HG03095 (cell line): ENCODE data around the gene AOPEP.
"Not testable (repeated sequence)": the region's sequence is repeated elsewhere in the genome, so short reads cannot be mapped to it uniquely, and the experiment has no call there.

ENCODE experiments used
- ATAC-seq: cut with Tn5 transposase; IDR thresholded peaks from one replicate; pipeline ENCODE4 v1.9.1; 2021; ENCODE audit warnings: moderate library complexity; ENCODE audit not compliant: unreplicated experiment

Gene AOPEP

DNA sequence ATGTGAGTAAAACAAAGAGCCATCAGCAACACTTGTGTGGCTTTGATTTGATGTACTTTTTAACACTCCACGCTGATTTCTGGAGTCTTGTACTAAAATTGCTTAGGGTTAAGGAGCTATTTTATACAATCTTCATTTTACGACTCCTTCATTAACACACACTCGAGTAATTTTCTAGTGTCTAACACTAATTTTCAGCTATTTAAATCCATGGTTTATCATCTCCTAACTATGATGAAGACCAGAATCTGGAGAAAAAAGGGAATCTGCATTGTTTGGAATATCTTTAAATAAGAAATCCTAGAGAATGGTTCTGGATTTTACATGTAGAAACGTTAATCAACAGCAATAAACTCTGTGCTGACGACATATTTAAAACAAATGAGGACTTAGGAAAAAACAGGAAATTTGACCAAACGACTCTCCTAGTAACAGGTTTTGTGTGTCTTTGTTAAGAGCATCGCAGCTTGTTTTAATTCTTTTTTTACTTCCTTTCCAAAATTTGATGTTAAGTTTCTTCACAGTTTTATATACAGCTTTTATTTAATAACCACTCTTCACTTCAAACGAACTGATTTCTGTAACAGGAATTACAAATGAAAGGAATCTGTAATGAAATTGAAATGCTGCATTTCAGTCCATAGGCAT lies 138.5 kb downstream of the AOPEP start:
- ATAC-seq: no peak

DNA sequence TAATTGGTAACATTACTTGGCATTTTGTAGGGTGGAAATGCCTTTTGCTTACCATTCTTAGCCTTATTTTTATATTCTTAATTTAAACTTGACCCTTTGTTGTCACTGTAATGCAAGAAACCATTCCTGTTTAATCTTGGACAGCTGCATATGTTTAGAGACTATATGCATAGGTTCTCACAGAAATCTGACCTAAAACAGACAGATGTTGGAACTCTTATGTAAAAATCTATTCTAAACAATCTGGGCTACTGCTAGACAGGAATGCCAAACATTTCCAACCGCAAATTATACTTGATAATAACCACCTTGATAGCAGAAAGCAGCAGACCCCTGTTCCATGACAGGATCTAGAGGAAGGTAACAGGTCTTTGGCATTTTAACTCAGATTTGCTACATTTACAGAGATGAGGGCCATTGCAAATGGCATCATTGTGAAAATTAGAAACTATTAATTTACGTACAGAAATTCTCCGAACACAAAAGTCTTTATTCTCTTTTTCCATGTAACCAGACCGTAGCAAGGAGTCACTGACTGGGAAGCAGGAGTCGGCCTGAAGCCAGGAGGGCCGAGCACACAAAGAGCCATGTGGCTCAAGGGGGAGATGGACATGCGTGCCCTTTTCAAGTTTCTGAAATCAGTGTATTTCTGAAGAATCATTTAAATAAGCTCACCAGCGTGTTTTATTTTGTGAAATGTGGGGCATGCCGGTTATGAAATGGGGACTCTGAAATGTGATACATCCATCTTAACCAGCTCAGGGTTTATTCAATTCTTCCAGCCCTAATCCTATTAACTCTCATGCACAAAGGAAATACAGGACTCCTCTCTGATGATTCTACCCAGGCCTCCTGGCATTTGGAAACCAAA lies 139.3 kb downstream of the AOPEP start:
- ATAC-seq: no peak

DNA sequence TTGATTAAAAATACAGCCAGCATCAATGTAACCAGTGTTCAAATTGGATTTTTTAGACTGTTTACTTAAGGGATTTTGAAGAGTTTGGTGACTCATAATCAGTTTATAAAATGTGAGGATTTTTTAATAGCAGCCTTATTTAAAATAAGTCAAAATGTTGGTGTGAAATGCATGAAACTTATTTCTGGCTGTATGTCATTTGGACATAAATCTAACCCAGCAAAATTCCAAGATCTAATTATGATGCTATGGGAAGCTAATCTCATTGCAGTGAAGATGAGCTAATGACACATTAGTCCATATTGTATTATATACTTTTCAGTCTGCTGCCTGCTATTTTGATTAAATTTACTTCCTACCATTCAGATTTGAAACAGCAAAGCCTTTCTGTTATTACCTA lies 140.3 kb downstream of the AOPEP start:
- no peak for ATAC-seq

DNA sequence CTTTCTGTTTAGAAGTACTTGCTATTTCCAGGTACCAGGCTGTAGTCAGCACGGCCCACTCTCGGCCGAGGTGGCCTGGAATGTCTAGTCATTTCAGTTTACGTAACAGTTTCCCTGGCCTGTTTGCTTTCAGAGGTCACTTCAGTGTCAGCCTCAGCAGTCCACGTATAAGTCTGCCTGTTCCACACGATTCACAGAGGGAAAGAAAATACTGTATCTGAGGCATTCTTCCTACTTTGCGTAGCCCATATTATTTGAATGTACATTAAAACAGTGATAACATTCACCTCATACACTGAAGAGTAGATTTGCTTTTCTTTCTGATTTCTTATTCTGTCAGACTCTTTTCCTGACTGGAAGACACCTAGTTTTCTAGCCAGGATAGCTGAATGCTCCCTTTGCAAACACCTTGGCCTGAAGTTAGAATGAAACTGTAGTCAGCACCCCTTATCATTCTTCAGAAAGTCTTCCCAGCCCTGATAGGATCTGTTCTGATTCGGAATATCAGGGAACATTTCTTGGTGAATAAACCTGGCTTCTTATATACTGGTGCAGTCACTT lies 140.9 kb downstream of the AOPEP start:
- ATAC-seq: no peak

DNA sequence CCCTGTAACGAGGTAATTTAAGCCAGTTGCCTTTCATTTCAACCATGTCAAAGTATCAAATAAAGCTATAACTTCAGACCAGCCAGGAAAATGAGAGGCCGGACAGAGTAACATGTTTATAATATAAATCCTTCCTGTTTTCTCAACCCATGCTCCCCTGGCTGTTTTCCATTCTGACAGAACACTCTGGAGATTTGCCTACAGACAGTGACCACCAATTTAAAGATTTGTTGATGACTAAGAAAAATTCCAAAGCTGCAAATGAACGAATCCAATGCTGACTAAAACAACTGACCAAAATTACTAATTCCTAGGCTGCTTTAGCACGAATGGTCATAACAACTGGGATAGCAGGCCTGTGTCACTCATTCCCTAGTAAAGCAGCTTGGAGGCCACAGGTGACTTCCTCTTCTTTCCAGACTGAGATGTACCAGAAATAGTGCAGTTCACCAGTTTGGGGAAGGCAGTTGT lies 141.4 kb downstream of the AOPEP start:
- no peak for ATAC-seq

GRCh38 chr9:94868464-94868863 lies 142.0 kb downstream of the AOPEP start:
- ATAC-seq: no peak

DNA sequence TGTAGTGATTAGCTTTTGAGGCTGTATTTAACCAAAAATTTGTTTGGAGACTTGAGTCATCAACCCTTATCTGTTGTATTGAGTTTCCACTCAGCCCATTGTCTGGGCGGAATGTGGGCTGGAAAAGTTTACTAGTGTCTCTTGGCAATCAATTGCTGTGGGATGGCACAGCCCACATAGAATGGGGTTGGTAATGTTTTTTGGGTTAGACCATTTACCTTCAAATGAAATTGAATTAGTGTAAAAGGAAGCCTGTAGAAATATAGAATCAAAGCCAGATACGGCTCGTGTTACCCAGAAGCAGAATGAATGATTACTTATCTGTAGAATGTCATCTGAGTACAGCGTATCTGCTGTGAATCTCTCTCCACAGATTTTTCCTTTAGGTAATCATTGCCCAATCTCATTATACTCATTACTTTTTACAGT lies 142.9 kb downstream of the AOPEP start:
- ATAC-seq: no peak

GRCh38 chr9:94870465-94870792 lies 143.9 kb downstream of the AOPEP start:
- ATAC-seq: no peak

GRCh38 chr9:94870793-94871558 lies 144.5 kb downstream of the AOPEP start:
- ATAC-seq: no peak

DNA sequence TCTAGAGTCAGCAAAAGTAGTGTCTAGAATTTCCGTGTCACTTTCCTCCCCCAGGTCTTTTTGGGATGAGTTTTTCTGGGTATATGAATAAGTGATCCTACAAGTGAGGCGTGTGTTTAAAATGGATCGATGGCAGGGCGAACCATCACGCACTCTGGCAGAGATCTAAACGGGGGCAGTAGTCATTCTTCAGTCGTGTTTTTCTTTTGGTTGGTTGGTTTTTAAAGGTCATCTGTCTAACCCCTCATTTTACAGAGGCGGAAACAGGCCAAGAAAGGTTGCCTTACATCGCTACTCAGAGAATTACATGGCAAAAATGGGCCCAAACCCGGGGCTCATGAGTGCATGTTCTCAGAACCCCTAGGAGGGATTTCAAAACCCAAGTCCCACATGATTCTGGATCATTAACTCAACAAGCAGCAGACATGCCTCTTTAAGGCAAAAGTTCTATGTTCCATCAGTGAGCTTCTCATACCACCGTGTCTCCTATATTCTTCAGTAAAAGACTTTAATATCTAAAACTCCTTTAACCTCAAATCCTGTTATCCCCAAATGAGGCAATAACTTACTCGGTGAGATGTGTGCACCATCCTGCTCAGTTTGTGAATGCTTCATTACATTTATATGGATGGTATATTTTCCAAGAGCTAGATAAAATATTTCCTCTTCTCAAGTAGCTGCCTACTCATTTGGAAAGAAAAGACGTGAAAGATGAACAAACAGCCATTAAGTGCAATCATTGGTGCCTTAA lies 145.8 kb downstream of the AOPEP start:
- ATAC-seq: no peak

DNA sequence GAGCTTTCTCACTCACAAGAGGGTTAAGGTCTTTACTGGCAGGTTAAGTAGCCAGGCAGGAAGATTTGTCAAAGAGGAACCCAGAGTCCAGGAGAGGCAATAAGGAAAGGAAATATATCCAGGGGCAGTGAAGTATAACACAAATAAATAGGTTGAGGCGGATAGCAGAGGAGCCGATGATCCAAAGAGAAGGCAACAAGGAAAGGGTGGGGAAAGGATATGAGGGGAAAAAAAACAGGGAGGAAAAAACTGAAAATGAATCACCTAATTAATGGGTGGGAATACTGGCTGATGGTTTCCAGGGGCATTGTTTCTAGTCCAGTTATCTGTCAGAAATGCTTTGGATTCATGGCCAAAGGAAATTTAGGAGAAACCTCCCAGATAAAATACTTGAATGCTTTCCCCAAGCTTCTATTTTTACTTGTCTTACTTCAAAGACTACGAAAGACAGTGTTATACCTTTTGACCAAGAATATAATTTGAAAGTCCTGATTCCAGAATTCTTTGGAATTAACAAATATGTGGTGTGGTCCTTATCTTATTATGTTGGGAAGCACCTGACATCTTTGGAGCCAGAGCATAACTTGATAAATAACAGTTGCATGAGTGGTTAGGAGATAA lies 146.5 kb downstream of the AOPEP start:
- no peak for ATAC-seq

DNA sequence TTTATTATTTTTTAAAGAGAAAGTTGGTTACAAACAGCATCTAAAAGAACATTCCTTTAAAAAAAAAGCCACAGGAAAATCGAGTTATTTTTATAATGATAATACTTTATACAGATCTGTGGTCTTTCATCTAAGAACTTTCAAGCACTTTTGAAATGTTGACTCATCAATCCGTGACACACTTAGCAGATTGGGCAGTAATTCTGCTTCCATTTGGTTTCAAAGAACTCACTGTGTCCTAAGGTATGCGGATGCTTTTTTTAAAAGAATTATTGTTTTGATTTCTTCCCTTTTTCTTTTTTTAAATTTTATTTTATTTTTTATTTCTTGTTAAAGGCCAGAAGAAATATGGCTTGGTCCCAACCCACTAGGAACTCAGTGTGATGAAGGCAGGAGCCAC lies 147.8 kb downstream of the AOPEP start:
- ATAC-seq: no peak

- peak; percentile 94 for ATAC-seq
Observed at GRCh38 chr9:94875300-94876020, 149.0 kb downstream of the AOPEP start.

GRCh38 chr9:94878804-94879203 lies 152.3 kb downstream of the AOPEP start:
- not testable (repeated sequence) for ATAC-seq

GRCh38 chr9:94879230-94879629 lies 152.7 kb downstream of the AOPEP start:
- no peak for ATAC-seq

DNA sequence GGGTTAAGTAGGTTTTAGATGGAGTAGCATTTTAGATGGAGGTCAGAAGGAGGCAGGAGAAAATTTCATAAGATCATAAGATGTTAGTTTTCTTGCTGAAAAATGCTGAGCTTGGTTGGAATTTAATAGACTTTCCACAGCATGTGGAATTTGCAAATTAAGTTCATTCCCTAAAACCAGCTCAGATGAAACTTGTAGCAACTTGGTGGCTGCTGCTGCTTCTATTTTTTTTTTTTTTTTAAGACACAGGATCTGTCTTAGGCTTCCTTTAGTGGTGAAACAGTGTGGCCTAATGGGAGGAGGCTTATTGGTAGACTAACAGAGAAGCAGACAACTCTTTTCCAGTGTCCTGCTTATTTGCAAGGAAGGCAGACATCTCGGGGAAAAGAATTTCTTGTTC lies 154.5 kb downstream of the AOPEP start:
- ATAC-seq: no peak

- ATAC-seq: no peak
Observed at GRCh38 chr9:94881454-94881853, 155.0 kb downstream of the AOPEP start.

DNA sequence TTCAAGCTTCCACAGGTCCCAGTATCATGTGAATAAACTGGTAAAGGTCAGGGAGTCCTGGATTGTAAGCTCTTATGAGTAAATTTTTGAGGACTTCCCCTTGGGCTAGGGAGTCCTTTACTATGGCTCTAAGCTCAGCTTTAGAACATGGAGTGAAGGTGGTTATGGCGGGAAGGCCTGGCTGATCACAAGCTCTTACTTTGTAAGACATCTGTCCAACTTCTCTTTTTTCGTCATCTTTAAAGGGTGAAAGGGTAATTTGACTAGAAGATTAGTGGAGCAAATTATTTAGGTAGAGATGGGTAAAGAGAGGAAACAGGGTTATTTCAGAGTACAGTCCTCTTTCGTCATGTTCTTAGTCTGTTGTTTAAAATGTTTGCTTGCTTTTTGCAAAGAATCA lies 155.4 kb downstream of the AOPEP start:
- no peak for ATAC-seq

GRCh38 chr9:94882966-94883641 lies 156.6 kb downstream of the AOPEP start:
- no peak for ATAC-seq
